MG63 (cell line): Measurements from ENCODE around the gene ZNF182. TPM values are rescaled to one million over a fixed set of nuclear protein-coding genes. Genes with fewer than 3 reads are reported as not detected.
A peak's percentile ranks its signal among the peaks of the same experiment; 100 is the strongest.
"Not testable (repeated sequence)": the region's sequence is repeated elsewhere in the genome, so short reads cannot be mapped to it uniquely, and the experiment has no call there.

Experiments
- DNase-seq: peaks from one replicate; pipeline ENCODE4 v3.0.0-alpha.2; 2020
- H3K27me3 ChIP-seq: fragments of 250-450 bp; sonication (Bioruptor Pico); 2 replicates; pipeline ENCODE4 v1.5.1; 2020; ENCODE audit warnings: mild to moderate bottlenecking, moderate library complexity
- H3K36me3 ChIP-seq: fragments of 250-450 bp; sonication (Bioruptor Pico); 2 replicates; pipeline ENCODE4 v1.5.1; 2020; ENCODE audit warnings: mild to moderate bottlenecking, moderate library complexity
- H3K4me3 ChIP-seq: fragments of 250-450 bp; sonication (Bioruptor Pico); 2 replicates; pipeline ENCODE4 v1.5.1; 2020; ENCODE audit warnings: mild to moderate bottlenecking, moderate library complexity
- H3K9me3 ChIP-seq: fragments of 250-450 bp; sonication (Bioruptor Pico); 2 replicates; pipeline ENCODE4 v1.5.1; 2020; ENCODE audit warnings: mild to moderate bottlenecking, moderate library complexity
- total RNA-seq: library from RNA; depleted of rRNA; stranded (reverse); fragments of >200 nt; shearing (Covaris generic); gene quantifications from 2 replicates; pipeline ENCODE4 v1.2.3, GENCODE V29; 2014; ENCODE audit warnings: low replicate concordance

The ZNF182 gene
- total RNA-seq, 1 experiment from 2014 or later: 3.7 TPM

DNA sequence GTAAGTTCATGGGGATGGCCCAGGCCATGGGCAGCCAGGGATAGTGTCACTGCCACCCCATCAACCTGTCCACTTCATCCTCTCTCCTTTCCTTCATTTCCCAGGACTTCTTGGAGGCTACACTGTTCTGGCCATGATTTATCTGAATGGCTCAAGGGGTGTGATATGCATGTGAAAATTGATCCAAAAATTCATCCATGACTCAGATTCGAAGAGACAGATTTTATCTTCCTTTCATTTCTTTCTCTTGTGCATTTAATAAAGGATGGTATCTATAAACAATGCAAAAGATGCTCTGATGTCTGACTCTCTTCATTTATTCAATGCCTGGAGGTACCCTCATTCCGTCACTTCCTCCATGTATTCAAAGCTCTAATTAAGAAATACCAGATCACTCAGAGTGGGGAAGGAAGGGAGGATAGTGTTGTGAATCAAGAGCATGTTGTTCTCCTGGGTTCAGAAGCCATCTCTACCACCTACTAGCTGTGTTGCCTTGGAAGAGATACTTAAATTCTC lies 5.7 kb upstream of the ZNF182 start:
- not testable (repeated sequence) for H3K9me3 ChIP-seq, H3K4me3 ChIP-seq, H3K27me3 ChIP-seq, DNase-seq, H3K36me3 ChIP-seq

DNA sequence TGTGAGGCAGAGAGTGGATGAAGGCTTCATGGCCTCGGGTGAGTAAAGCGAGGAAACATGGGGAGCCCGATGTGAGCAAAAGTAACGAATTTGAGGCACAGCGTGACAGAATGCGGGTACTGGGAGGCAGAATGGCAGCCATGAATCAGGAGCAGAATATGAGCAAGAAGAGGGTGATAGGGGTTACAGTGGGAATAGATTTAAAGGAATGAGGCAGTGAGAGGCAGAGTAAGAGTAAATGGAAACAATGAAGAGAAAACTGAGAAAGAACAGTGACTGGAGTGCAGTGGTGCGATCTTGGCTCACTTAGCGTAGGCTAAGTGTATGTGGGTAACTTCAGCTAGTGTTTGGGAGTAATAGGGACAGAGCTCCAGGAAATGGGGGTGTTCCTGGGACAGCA lies 2.9 kb upstream of the ZNF182 start, which contains the start of gene SPACA5:
SPACA5 (plus strand) TSS at position 301 of the 400 bp plus-strand sequence. CDS start 815 bp downstream, outside the sequence.
- not testable (repeated sequence) for DNase-seq, H3K9me3 ChIP-seq, H3K4me3 ChIP-seq, H3K27me3 ChIP-seq, H3K36me3 ChIP-seq

DNA sequence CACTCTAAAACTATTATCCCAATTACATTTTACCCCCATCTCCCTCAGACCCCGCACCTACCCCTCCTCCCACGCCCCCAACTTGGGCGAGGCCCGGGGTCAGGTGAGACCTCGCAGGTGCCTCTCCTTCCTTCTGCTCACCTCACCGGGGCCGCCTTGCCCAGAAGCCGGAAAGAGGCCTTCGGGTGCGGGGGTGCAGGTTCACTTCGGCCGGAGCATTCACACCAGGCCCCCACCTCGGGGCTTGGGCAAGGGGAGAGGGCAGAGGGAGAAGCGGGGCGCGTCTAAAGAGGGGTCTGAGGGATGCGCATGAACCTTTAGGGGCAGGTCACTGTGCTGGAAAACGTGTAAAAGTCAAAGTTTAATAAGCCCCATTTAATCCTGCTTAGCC lies 427 bp downstream of the ZNF182 start:
- H3K9me3 ChIP-seq: no peaks in the 10 kb centered on the region
- H3K27me3 ChIP-seq: no peaks in the 10 kb centered on the region
- H3K36me3 ChIP-seq: peaks cover 4% of the 10 kb centered on the region; the same call in 1 of the 2 replicates
- H3K4me3 ChIP-seq: peak overlapping the region; percentile 62
- no peak for DNase-seq

DNA sequence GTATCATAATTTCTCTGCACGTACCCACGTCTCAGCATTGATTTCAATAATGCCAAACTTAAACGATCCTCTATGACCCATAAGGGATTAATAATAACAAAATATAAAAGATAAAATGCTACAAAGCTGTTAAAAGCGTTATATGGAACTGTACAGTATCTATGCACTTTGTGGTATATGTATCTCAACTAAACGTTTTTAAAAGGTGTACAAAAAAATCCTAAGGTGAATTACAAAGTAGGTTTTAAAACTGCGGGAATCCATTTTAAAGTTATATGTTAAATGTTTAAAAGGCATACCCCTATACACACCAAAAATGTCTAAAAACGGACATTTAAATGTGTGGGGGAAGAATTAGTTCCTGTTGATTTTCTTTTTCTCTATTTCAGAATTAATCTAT lies 860 bp downstream of the ZNF182 start:
- Histone ChIP-seq H3K36me3 (peaks cover 4% of the 10 kb centered on the region; the same call in 1 of the 2 replicates), H3K27me3 (no peaks in the 10 kb centered on the region), H3K9me3 (no peaks in the 10 kb centered on the region), H3K4me3 (peak overlapping the region; percentile 62)
- no peak for DNase-seq

DNA sequence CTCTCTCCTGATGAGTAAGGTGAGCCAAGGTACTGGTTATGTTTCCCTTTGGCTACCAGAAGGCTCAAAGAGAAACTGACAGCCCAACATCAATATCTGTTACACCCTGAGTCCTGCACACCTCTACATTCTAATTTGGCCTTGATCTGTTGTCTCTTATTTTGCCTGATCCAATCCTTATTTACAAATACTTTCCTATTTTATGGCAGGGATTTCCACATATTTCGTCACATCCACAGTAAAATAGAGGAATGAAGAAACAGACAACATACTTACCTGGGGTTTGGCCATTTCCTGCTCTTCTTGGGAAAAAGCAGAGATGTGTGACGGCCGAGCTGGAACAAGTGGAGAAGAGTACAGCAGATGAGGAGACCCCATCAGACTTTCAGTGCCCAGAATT lies 1.5 kb downstream of the ZNF182 start:
- DNase-seq: no peak
- Histone ChIP-seq H3K4me3 (no peak overlapping the region; the same call in 1 of the 2 replicates), H3K9me3 (no peaks in the 10 kb centered on the region), H3K27me3 (no peaks in the 10 kb centered on the region), H3K36me3 (peaks cover 4% of the 10 kb centered on the region; the same call in 1 of the 2 replicates)

DNA sequence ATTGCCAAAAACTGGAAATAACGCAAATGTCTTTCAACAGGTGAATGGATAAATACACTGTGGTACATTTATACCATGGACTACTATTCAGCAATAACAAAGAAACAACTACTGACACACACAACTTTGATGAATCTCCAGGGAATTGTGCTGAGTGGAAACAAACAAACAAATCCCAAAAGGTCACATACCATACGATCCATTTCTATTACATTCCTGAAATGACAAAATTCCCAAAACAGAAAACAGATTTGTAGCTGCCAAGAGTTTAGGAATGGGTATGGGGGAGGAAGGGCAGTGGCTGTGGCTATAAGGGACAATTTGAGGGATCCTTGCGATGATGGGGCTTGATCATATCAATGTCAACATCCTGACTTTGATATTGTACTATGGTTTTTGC lies 2.5 kb downstream of the ZNF182 start:
- no peak for DNase-seq
- H3K36me3 ChIP-seq: peaks cover 4% of the 10 kb centered on the region; the same call in 1 of the 2 replicates
- H3K27me3 ChIP-seq: no peaks in the 10 kb centered on the region
- no peak overlapping the region for H3K4me3 ChIP-seq
- no peaks in the 10 kb centered on the region for H3K9me3 ChIP-seq

DNA sequence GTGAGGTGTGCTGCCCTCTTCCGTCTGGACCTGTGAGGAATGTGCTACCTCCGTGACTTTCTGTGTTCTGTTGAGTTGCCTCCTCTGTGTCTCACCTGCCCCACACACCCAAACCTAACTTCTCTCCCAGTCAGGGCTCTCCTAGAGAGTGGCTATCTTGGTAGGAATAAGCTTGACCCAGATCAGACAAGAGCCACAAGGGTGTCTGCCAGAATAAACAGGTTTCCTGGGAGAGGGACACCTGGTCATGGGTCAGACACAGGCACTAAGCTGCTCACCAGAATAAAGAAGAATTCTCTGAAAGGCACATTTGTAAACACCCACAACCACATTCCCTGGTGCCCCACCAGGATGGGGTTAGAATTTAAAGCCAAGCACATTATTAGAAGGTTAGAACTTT lies 11.1 kb downstream of the ZNF182 start:
- Histone ChIP-seq H3K4me3 (no peak overlapping the region), H3K36me3 (peaks cover 4% of the 10 kb centered on the region), H3K9me3 (no peaks in the 10 kb centered on the region; the same call in 1 of the 2 replicates), H3K27me3 (no peaks in the 10 kb centered on the region)
- no peak for DNase-seq

DNA sequence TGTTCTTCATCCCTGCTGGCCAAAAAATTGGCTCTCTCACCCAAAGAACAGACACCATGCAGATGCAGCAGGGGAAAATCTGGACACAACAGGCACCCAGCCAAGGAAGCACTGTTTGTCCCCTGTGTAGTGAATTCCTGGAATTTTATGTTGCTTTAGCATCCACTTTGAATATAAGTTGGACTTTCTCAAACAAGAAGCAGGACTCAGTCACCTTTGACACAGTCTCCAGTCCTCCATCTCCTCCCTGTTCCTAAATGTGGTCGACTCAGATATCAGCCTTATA lies 11.8 kb downstream of the ZNF182 start:
- no peak overlapping the region for H3K4me3 ChIP-seq
- no peaks in the 10 kb centered on the region for H3K27me3 ChIP-seq
- no peak for DNase-seq
- no peaks in the 10 kb centered on the region; the same call in 1 of the 2 replicates for H3K9me3 ChIP-seq
- H3K36me3 ChIP-seq: peaks cover 10% of the 10 kb centered on the region

DNA sequence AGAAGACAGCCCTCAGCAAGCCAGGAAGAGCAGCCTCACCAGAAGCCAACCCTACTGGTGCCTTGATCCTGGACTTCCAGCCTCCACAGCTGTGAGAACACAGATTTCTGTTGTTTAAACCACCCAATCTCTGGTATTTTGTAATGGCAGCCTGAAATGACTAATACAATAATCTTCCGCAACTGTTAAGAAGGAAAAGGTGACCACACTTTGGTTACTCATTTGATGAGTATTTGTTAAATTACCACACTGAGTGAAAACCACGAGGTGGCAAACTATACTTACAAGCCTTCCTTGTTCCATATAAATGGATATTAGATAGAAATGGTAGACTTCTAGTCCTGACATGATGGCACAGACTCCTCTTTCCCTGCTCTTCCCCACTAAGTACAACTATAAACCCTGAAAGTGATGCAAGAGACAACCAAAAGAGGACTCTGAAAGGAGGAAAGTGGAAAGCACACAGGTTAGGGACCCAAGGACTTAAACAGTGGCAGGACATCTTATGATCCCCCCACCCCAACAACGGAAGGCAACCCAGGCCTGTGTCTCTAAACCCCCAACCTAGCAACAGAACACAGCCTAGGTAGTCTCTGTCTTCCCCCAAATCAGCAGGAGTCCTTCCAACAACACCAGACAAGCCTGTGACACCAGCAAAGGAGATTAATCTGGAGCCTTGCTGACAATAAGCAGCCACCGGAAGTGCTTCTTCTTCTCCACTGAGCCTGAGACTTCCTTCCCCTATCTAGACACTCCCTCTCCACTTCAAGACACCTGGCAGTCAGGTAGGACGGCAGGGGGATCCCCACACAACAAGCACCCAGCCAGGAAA lies 12.3 kb downstream of the ZNF182 start:
- no peaks in the 10 kb centered on the region; the same call in 1 of the 2 replicates for H3K9me3 ChIP-seq
- DNase-seq: no peak
- no peaks in the 10 kb centered on the region for H3K27me3 ChIP-seq
- H3K4me3 ChIP-seq: no peak overlapping the region
- H3K36me3 ChIP-seq: peaks cover 12% of the 10 kb centered on the region

DNA sequence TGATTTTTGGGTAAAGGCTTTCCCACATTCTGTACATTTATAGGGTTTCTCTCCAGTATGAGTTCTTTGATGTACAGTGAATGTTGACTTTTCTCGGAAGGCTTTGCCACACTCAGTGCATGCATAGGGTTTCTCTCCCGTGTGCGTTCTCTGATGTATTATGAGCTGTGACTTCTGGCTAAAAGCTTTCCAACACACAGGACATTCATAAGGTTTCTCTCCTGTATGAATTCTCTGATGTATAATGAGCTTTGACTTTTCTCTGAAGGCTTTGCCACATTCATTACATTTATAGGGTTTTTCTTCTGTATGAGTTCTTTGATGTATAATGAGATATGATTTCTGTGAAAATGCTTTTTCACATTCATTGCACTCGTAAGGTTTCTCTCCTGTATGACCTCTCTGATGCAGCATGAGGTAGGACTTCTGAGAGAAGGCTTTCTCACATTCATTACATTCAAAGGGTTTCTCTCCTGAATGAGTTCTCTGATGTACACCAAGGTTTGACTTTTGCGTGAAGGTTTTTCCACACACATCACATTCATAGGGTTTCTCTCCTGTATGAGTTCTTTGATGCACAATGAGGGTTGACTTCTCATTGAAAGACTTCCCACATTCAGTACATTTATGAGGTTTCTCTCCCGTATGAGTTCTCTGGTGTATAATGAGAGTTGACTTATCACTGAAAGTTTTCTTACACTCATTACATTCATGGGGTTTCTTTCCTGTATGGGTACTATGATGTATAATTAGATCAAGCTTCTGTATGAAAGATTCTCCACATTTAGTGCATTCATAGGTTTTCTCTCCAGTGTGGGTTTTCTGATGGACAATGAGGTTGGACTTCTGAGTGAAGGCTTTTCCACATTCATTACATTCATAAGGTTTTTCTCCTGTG lies 27.3 kb downstream of the ZNF182 start:
- Histone ChIP-seq H3K36me3 (peaks cover 26% of the 10 kb centered on the region), H3K9me3 (peaks cover 9% of the 10 kb centered on the region), H3K4me3 (no peak overlapping the region), H3K27me3 (no peaks in the 10 kb centered on the region)
- DNase-seq: no peak

DNA sequence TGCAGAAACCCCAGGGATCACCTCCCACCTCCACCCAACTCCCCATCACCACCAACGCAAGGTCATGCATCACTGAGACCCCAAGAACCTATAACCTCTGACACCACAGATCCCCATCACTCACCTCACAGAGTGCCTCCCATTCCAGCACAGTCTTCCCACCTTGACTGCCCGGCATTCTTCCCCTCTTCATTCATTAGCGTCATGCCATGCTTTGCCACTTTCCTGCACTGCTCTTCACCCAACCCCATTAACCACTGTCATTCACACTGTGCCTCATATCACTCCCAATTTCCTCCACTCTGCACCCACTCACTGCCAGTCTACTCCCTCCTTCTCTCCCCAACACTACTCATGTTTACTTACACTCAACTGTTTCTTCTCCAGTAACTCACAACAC lies 30.6 kb downstream of the ZNF182 start:
- Histone ChIP-seq H3K36me3 (peaks cover 5% of the 10 kb centered on the region), H3K4me3 (no peak overlapping the region), H3K27me3 (no peaks in the 10 kb centered on the region), H3K9me3 (peaks cover 9% of the 10 kb centered on the region)
- DNase-seq: no peak

DNA sequence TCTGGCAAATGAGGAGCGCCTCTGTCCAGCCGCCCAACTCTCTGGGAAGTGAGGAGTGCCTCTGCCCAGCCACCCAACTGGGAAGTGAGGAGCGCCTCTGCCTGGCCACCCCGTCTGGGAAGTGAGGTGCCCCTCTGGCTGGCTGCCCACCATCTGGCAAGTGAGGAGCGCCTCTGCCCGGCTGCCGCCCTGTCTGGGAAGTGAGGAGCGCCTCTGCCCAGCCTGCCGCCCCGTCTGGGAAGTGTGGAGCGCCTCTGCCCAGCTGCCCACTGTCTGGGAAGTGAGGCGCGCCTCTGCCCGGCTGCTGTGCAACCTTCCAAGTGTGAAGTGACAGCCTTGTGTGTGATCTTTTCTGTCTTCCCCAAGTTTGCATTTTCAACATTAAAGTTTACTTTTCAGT lies 38.3 kb downstream of the ZNF182 start:
- not testable (repeated sequence) for H3K36me3 ChIP-seq, H3K27me3 ChIP-seq, H3K9me3 ChIP-seq, H3K4me3 ChIP-seq, DNase-seq

DNA sequence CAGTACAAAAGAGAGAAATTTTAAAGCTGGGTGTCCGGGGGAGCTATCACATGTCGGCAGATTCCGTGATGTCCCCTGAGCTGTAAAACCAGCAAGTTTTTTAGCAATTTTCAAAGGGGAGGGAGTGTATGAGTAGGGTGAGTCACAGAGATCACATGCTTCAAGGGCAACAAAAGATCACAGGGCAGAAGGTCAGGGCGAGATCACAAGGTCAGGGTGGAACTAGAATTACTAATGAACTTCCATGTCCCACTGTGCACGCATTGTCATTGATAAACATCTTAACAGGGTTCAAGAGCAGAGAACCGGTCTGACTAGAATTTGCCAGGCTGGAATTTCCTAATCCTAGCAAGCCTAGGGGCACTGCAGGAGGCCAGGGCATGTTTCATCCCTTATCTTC lies 42.0 kb downstream of the ZNF182 start:
- not testable (repeated sequence) for DNase-seq, H3K4me3 ChIP-seq, H3K9me3 ChIP-seq, H3K27me3 ChIP-seq, H3K36me3 ChIP-seq

DNA sequence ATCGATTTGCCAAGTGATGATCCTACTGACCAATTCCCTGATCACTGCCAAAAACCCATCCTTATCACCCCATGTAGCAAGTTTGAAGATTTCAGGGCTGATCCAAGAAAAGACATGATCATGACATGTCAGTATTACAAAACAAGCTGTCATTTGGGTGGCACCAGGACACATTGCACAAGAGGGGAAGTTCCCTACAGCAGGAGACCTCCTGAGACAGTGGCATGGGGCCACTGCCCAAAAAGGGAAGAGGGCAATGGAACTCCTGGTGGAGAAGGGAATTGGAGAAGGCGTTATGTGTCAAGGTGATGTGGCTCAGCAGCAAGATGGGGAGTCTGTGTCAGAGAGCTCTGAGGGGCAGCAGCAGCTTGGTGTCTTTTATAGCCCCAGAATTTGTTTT lies 43.4 kb downstream of the ZNF182 start:
- DNase-seq: no peak
- Histone ChIP-seq H3K36me3 (no peaks in the 10 kb centered on the region), H3K9me3 (no peaks in the 10 kb centered on the region), H3K4me3 (no peak overlapping the region), H3K27me3 (no peaks in the 10 kb centered on the region)

DNA sequence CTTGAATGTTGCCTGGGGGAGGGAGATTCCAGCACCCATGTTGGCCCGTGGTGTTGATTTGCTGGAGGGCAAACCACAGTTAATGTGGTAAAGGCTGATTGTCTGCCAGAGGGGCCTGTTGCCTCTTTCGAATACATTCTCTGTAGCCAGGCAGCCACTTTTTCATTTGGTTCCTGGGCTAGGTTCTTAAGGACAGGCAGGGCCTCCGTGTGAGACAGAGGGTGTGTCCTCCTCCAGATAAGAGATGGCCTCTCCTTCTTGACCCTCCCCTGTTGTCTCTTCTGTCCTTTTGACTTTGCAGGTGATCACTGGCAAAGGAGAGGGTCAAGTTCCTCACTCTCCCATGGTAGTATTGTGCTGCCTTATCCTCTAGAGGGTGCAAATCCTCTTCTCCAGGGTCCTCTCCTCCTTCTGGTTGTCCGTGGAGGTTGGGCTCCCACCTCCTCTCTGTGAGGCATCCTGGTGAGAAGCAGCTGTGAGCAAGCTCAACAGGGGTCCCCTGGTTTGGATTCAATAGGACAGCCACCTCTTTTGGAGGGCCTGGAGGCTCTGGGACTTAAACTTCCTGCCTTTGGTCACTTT lies 44.9 kb downstream of the ZNF182 start:
- H3K27me3 ChIP-seq: no peaks in the 10 kb centered on the region
- no peak overlapping the region for H3K4me3 ChIP-seq
- no peaks in the 10 kb centered on the region for H3K36me3 ChIP-seq
- DNase-seq: no peak
- no peaks in the 10 kb centered on the region for H3K9me3 ChIP-seq

DNA sequence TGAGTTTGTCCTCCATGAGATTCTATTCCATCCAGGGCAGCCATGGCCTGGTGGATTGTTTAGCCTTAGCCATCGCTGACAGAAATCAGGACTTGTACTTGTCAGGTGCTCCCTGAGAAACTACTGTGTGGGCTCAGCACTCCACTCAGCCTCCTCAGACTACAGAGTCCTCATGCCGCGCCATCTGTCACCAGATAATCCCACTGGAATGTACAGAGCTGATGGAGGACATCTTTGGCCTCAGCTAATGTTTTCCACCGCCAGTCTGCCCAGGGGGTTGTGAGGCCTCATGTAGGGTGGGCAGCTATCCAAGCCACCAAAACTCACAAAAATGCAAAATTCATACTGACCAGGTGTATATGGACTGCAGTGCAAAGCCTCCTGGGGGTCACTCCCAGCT lies 45.6 kb downstream of the ZNF182 start:
- not testable (repeated sequence) for DNase-seq, H3K27me3 ChIP-seq, H3K4me3 ChIP-seq, H3K9me3 ChIP-seq, H3K36me3 ChIP-seq

DNA sequence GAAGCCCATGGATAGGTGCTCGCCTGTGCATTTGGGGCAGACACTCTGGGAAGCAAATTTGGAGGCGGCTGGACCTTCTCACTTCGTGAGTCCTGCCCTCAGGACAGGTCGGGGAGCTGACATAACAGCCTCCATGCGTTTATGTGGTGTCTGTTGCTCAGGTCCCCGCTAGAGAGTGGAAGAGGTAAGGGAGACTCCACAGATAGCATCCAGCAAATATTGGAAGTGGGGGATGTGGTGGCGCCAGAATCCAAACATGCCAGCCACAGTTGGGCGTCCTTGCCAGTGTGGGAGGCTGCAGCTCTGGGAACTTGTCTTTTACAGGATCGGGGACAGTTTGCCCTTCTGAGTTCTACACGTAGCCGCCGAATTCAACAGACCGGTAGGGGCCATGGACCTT lies 47.8 kb downstream of the ZNF182 start:
- Histone ChIP-seq H3K36me3 (no peaks in the 10 kb centered on the region), H3K9me3 (no peaks in the 10 kb centered on the region), H3K27me3 (no peaks in the 10 kb centered on the region), H3K4me3 (no peak overlapping the region)
- no peak for DNase-seq
